Transverse colon (tissue), 4 donors: ENCODE data around the gene WDR75.
"Not testable (repeated sequence)": the region's sequence is repeated elsewhere in the genome, so short reads cannot be mapped to it uniquely, and the experiment has no call there.

Experiments
- CTCF ChIP-seq, 5 experiments: fragments of 200-600 bp in 3 of 5; fragments of 450-650 bp in 2 of 5; sonication (generic) in 3 of 5; IDR thresholded peaks; 1 replicate in 2 of 5; 2 replicates in 3 of 5; pipeline ENCODE4 v1.5.1; 2016 to 2017; ENCODE audit warnings: antibody characterized with exemption in 5 of 5, inconsistent platforms in 3 of 5, mild to moderate bottlenecking in 2 of 5, moderate library complexity in 1 of 5
- EP300 ChIP-seq: sonication (generic); formaldehyde crosslinking; IDR thresholded peaks from one replicate; pipeline ENCODE4 v1.6.1; 2017; ENCODE audit warnings: antibody characterized with exemption, low read depth
- POLR2A ChIP-seq: fragments of 450-650 bp; IDR thresholded peaks from one replicate; pipeline ENCODE4 v1.6.1; 2016; ENCODE audit warnings: antibody characterized with exemption, mild to moderate bottlenecking, moderate library complexity
- POLR2AphosphoS5 ChIP-seq, 3 donors: sonication (generic); formaldehyde crosslinking; IDR thresholded peaks; one replicate each; pipeline ENCODE4 v1.6.1; 2016; ENCODE audit warnings: antibody characterized with exemption in 3 of 3

DNA sequence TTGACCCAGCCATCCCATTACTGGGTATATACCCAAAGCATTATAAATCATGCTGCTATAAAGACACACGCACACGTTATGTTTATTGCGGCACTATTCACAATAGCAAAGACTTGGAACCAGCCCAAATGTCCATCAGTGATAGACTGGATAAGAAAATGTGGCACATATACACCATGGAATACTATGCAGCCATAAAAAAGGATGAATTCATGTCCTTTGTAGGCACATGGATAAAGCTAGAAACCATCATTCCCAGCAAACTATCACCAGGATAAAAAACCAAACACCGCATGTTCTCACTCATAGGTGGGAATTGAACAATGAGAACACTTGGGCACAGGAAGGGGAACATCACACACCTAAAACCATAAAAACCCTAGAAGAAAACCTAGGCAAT is 5.5 kb upstream of the WDR75 start:
- not testable (repeated sequence) for TF ChIP-seq CTCF (IDR thresholded peaks at IDR 0.05); POLR2A; POLR2AphosphoS5 (IDR thresholded peaks at IDR 0.05); EP300
